ENCODE results near the gene TMEM109.
A peak's percentile ranks its signal among the peaks of the same experiment; 100 is the strongest.

TMEM109 gene

GRCh38 chr11:60972182-60973030 lies 58.4 kb downstream of the TMEM109 start:
- peak in 1 of 2 donors; percentile 49 for DNase-seq

Measured in CD4-positive, alpha-beta T cell treated with Interleukin-4 for 1 hour (primary cell).